H1 (cell line): ENCODE data around the gene AP5S1. TPM values are rescaled to one million over a fixed set of nuclear protein-coding genes. Genes with fewer than 3 reads are reported as not detected.

Experiments
- CHD7 ChIP-seq: fragments of 300-600 bp; sonication (generic); IDR thresholded peaks from 2 replicates; pipeline ENCODE4 v1.7.1; 2012; ENCODE audit warnings: low read length, moderate library complexity, mild to moderate bottlenecking, inconsistent platforms; ENCODE audit not compliant: insufficient replicate concordance
- FOSL1 ChIP-seq: IDR thresholded peaks from 2 replicates; pipeline ENCODE4 v1.6.1; 2011; ENCODE audit warnings: mild to moderate bottlenecking, low read depth, low read length, moderate library complexity; ENCODE audit not compliant: insufficient read depth
- GTF2F1 ChIP-seq: IDR thresholded peaks from 2 replicates; pipeline ENCODE4 v1.6.1; 2012; ENCODE audit warnings: low read depth, low read length, improper control_type of control experiment, borderline replicate concordance
- HDAC2 ChIP-seq, 2 experiments: fragments of 300-600 bp in 1 of 2; sonication (generic) in 1 of 2; IDR thresholded peaks; 2 replicates each; pipeline ENCODE4 v1.6.1; 2011 to 2012; ENCODE audit warnings: low read depth in 2 of 2, low read length in 2 of 2, mild to moderate bottlenecking in 2 of 2, moderate library complexity in 2 of 2, borderline replicate concordance in 1 of 2, inconsistent platforms in 1 of 2
- JUND ChIP-seq: IDR thresholded peaks from 2 replicates; pipeline ENCODE4 v1.6.1; 2011; ENCODE audit warnings: mild to moderate bottlenecking, improper control_type of control experiment, low read length
- RAD21 ChIP-seq, 2 experiments: IDR thresholded peaks in 1 of 2; conservative IDR thresholded peaks in 1 of 2; 2 replicates each; pipeline ENCODE4 v1.6.1; 2011; ENCODE audit warnings: low read depth in 2 of 2, low read length in 2 of 2, improper control_type of control experiment in 1 of 2, inconsistent platforms in 1 of 2, mild to moderate bottlenecking in 1 of 2, moderate library complexity in 1 of 2
- RBBP5 ChIP-seq: IDR thresholded peaks from 2 replicates; pipeline ENCODE4 v1.7.1; 2012; ENCODE audit warnings: low read depth, mild to moderate bottlenecking, inconsistent platforms, low read length, moderate library complexity, borderline replicate concordance
- SIRT6 ChIP-seq: IDR thresholded peaks from one replicate; pipeline ENCODE4 v1.7.1; 2012; ENCODE audit warnings: low read length, inconsistent platforms
- polyA plus RNA-seq, 7 experiments: library from polyadenylated mRNA; depleted of rRNA in 3 of 7; stranded (reverse) in 5 of 7; unstranded in 2 of 7; fragments of >200 nt in 5 of 7; fragments of 200-250 nt in 2 of 7; gene quantifications; 1 replicate in 5 of 7; 2 replicates in 1 of 7; 4 replicates in 1 of 7; pipeline versions ENCODE4 v1.2.1 to v1.2.3, GENCODE V29; 2011 to 2013; ENCODE audit warnings: missing spikeins in 2 of 7, mixed read lengths in 2 of 7
- total RNA-seq: library from RNA; stranded (reverse); fragmentation: NEBNext Ultra II Directional; extraction: Animal tissue kit (Norgen Biotek cat#: 25700); gene quantifications from 2 replicates; pipeline ENCODE4 v1.2.1, GENCODE V29; 2021

Gene AP5S1
- total and polyA plus RNA-seq, 2 of the 8 experiments (the other 6 are each of a cell fraction or from before 2014, with no cell fraction given) = 3.3 to 3.7 TPM

DNA sequence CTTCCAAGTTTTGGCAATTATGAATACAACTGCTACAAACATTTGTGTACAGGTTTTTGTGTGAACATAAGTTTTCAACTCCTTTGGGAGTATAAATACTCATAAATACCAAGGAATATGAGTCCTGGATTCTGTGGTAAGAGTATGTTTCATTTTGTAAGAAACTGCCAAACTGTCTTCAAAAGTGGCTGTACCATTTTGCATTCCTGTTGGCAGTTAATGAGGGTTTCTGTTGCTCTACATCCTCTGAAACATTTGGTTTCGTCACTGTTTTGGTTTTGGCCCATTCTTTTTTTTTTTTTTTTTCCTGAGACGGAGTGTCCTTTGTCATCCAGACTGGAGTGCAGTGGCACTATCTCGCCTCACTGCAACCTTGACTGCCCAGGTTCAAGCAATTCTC lies 8.5 kb downstream of the AP5S1 start (continued):
- no peak for TF ChIP-seq CHD7
- no peak for TF ChIP-seq HDAC2 (IDR thresholded peaks at IDR 0.05; ENCODE audit: borderline replicate concordance in 1 of 2, low read depth in 2 of 2, low read length in 2 of 2)
- no peak for TF ChIP-seq JUND
- TF ChIP-seq RAD21 (IDR thresholded peaks at IDR 0.05 in 1 of 2, conservative IDR thresholded peaks at IDR 0.05 in 1 of 2; ENCODE audit: low read depth in 2 of 2, low read length in 2 of 2) = no peak
- TF ChIP-seq FOSL1 = no peak
- no peak for TF ChIP-seq RBBP5
- TF ChIP-seq GTF2F1 = no peak
- TF ChIP-seq SIRT6 = no peak
